Activated T-helper 2 cell treated with anti-CD3 and anti-CD28 coated beads, Interferon-gamma antibody, Interleukin-2, Interleukin-4, amounts not matched to agents 10 μg/mL and 5 μg/mL and 100 μg/mL, durations not matched to agents 14 hours and 24 hours and 36 hours (primary cell): Measurements from ENCODE around the gene MICAL3. TPM values are rescaled to one million over a fixed set of nuclear protein-coding genes. Genes with fewer than 3 reads are reported as not detected.

Experiments
- DNase-seq: peaks from one replicate; pipeline ENCODE4 v3.0.0; 2021; ENCODE audit warnings: low spot score
- H3K27ac Mint-ChIP-seq: one replicate; pipeline ENCODE4 v1.8.0; 2021; ENCODE audit warnings: mixed read lengths
- H3K27me3 Mint-ChIP-seq: one replicate; pipeline ENCODE4 v1.8.0; 2021; ENCODE audit warnings: low read depth, mixed read lengths
- H3K36me3 Mint-ChIP-seq: one replicate; pipeline ENCODE4 v1.8.0; 2021; ENCODE audit warnings: low read depth, mixed read lengths
- H3K4me1 Mint-ChIP-seq: one replicate; pipeline ENCODE4 v1.8.0; 2021; ENCODE audit warnings: low read depth, mixed read lengths
- H3K4me3 Mint-ChIP-seq: one replicate; pipeline ENCODE4 v1.8.0; 2021; ENCODE audit warnings: low read depth, mild to moderate bottlenecking, moderate library complexity, mixed read lengths
- H3K9me3 Mint-ChIP-seq: one replicate; pipeline ENCODE4 v1.8.0; 2021; ENCODE audit warnings: mixed read lengths
- intact Hi-C: fragments of 100-400 bp; cut with micrococcal nuclease; formaldehyde crosslinking; loops from one replicate; pipeline ENCODE4 v1.15.1; 2023
- total RNA-seq: library from RNA; stranded (reverse); gene quantifications from 2 replicates; pipeline ENCODE4 v1.2.3, GENCODE V29; 2022

Gene MICAL3
- total RNA-seq, 1 donor from 2014 or later = 41.8 TPM

DNA sequence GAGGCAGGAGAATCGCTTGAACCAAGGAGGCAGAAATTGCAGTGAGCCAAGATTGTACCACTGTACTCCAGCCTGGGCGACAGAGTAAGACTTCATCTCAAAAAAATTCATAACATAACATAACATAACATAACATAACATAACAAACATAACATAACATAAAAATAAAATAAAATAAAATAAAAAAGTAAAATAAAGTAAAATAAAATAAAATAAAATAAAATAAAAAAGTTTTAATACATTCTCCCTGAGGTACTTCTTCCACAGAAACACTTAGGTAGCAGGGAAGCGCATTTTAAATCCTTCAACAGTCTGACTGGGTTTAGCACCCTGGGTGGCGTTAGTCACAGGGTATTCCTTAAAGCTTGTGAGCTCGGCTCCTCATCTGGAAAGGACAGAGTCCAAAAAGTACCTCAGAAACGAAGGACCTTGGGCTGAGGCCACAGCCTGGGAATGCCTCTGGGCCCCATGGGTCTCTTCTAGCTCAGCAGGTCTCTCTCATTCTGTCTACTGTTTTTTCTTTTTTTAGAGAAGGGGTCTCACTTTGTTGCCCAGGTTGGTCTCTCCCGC lies 41.7 kb downstream of the MICAL3 start:
- intact Hi-C loops = no loop called here
- DNase-seq = no peak
- Mint-ChIP-seq H3K27ac (no peak overlapping the region), H3K36me3 (no peaks in the 10 kb centered on the region), H3K9me3 (no peaks in the 10 kb centered on the region), H3K4me3 (no peak overlapping the region), H3K4me1 (peaks cover 24% of the 10 kb centered on the region), H3K27me3 (no peaks in the 10 kb centered on the region)

DNA sequence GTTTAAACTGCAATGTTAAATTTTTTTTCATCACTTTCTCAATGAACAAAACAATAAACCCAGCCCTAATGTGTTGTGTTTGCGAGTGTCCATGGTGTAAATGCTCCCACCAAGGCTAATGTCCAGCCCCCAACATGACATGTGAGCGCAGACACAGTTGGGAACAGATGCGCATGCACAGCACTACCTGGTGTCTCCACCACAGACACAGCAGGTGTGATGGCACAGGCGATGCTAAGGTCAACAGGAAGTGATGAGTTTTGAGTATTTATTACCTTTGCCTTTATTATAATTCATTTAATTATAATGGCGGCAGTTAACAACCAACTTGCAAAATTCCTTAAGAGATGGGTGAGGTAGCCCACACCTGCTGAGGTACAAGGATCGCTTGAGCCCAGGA lies 42.9 kb downstream of the MICAL3 start:
- no peaks in the 10 kb centered on the region for H3K27me3 Mint-ChIP-seq
- peaks cover 24% of the 10 kb centered on the region for H3K4me1 Mint-ChIP-seq

DNA sequence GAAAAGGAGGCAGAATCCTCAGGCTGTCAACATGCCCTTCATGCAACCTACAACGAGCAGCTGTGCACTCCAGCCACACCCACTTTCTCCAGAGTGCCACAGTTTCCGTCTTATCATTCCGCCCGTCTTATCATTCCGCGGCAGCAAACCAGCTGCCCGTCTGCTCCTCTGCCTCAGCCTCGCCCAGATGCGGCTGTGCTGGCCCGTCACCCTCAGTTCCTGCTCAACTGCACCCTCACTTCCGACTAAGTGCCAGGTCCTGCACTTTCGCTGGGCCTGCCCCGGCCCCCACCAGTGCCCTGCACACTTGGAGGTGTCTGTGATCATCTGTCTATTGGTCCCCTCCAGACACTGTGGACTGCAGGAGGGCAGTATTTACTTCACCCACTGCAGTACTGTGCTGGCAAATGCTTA lies 43.7 kb downstream of the MICAL3 start:
- Mint-ChIP-seq H3K36me3 (no peaks in the 10 kb centered on the region), H3K4me1 (peaks cover 24% of the 10 kb centered on the region), H3K27ac (no peak overlapping the region), H3K9me3 (no peaks in the 10 kb centered on the region), H3K4me3 (peak overlapping the region; percentile 54), H3K27me3 (no peaks in the 10 kb centered on the region)
- intact Hi-C loops = no loop called here
- DNase-seq = peak; percentile 49

More for the DNA sequence above, 42.9 kb downstream of the MICAL3 start:
- Mint-ChIP-seq H3K4me3 (no peak overlapping the region), H3K9me3 (no peaks in the 10 kb centered on the region), H3K27ac (no peak overlapping the region), H3K36me3 (no peaks in the 10 kb centered on the region)
- intact Hi-C loops = no loop called here
- no peak for DNase-seq

DNA sequence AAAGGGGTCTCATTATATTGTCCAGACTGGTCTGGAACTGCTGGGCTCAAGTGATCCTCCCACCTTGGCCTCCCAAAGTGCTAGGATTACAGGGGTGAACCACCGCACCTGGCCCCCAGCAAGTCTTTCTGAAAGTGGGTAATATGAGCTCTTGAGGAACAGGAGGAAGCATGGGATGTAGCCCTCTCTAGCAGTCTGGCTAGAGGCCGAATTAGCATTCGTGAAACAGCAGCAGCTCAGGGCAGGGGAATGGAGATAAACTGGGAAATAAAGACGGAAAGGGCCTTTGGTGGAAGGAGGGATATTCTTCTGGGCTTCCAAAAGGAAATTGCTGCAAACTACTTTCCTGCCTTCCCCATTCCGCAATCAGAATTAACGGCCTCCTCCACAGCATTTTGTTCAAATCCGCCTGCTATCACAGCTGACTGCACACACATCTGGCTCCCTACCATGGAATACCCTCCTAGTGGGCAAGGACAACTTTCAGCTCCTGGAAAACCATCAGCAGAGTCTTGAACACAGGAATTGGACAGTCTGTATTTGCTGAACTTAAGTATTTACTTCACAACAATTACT lies 44.3 kb downstream of the MICAL3 start:
- no peaks in the 10 kb centered on the region for H3K9me3 Mint-ChIP-seq
- no peak for DNase-seq
- intact Hi-C loops = no loop called here
- H3K27me3 Mint-ChIP-seq = no peaks in the 10 kb centered on the region
- H3K36me3 Mint-ChIP-seq = no peaks in the 10 kb centered on the region
- H3K4me3 Mint-ChIP-seq = no peak overlapping the region
- peaks cover 29% of the 10 kb centered on the region for H3K4me1 Mint-ChIP-seq
- H3K27ac Mint-ChIP-seq = no peak overlapping the region

DNA sequence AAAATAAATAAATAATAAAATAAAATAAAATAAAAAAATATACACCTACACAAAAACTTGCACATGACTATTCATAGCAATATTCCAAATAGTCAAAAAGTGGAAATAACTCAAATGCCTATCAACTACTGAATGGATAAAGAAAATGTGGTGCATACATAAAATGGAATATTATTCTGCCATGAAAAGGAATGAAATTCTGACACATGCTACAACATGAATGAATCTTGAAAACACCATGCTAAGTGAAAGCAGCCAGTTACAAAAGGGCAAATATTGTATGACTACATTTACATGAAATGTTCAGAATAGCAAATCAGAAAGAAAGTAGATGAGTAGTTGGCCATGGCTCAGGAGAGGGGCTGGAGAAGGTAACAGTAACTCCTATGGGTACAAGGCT lies 46.3 kb downstream of the MICAL3 start:
- Mint-ChIP-seq H3K4me3 (no peak overlapping the region), H3K27me3 (no peaks in the 10 kb centered on the region), H3K4me1 (peaks cover 24% of the 10 kb centered on the region), H3K9me3 (no peaks in the 10 kb centered on the region), H3K36me3 (no peaks in the 10 kb centered on the region), H3K27ac (no peak overlapping the region)
- no peak for DNase-seq
- intact Hi-C loops = no loop called here

DNA sequence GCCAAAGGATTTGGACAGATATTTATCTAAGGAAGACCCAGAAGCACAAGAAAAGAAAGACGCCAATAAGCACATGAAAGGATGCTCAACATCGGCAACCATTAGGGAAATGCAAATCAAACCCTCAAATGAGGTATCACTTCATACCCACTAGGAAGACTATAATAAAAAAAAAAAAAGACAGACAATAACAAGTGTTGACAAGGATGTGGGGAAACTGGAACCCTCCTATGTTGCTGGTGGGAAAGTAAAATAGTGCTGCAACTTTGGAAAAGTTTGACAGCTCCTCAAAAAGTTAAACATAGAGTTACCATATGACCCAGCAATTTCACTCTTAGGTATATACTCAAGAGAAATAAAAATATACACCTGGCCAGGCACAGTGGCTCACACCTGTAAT lies 47.0 kb downstream of the MICAL3 start:
- Mint-ChIP-seq H3K4me3 (no peak overlapping the region), H3K4me1 (peaks cover 24% of the 10 kb centered on the region), H3K36me3 (no peaks in the 10 kb centered on the region), H3K9me3 (no peaks in the 10 kb centered on the region), H3K27ac (no peak overlapping the region), H3K27me3 (no peaks in the 10 kb centered on the region)
- no peak for DNase-seq
- intact Hi-C loops = no loop called here

DNA sequence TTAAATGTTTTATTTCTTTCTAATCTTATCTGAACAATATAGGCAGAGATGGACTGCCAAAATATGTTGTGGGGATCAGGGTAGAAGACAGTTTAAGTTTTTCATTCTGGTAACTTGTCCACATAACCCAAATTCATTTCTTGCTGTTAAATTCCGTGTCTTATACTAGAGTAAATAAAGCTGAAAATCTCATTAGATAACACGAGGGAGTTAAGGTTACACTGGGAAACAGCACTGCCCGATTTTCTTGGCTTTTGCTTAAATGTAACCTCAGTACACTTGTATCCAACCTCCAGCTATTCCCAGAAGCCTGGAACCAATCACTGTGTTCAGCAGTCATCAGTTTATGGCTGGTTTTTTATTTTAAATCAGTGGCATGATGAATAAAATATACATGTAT lies 48.2 kb downstream of the MICAL3 start:
- DNase-seq = no peak
- no peak overlapping the region for H3K4me3 Mint-ChIP-seq
- H3K9me3 Mint-ChIP-seq = no peaks in the 10 kb centered on the region
- no peaks in the 10 kb centered on the region for H3K36me3 Mint-ChIP-seq
- H3K27ac Mint-ChIP-seq = no peak overlapping the region
- peaks cover 20% of the 10 kb centered on the region for H3K4me1 Mint-ChIP-seq
- intact Hi-C loops = no loop called here
- H3K27me3 Mint-ChIP-seq = no peaks in the 10 kb centered on the region

DNA sequence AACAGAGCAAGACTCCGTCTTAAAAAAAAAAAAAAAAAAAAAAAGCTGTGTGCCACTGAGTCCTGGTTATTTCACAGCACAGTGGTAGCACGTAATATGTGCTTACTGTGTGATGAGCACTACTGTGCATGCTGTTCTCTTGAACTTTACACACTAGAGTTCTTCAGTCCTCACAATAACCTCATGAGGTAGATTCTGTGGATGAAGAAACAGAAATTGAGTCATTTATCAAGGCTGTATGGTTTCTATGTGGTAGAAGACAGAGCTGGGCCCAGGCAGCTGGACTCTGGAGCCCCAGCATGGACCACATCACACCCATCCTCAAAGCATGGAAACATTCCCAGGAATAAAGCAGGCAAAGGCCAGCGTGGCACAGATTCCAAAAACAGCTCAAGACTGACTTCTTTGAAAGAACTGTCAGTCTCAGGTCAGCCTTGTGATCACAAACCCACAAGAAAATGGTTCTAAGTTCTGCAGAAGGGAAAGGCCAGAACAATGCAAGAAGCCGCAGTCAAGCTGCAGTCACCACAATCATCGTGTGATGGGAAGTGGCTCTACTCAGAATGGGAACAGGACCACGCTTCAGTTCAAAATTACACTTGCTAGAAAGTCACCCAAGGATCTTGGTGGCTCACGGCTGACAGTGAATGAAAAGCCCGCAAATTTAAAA lies 49.5 kb downstream of the MICAL3 start:
- peak overlapping the region; percentile 39 for H3K27ac Mint-ChIP-seq
- no peak overlapping the region for H3K4me3 Mint-ChIP-seq
- H3K27me3 Mint-ChIP-seq = no peaks in the 10 kb centered on the region
- no peaks in the 10 kb centered on the region for H3K36me3 Mint-ChIP-seq
- H3K9me3 Mint-ChIP-seq = no peaks in the 10 kb centered on the region
- DNase-seq = no peak
- H3K4me1 Mint-ChIP-seq = peaks cover 10% of the 10 kb centered on the region
- intact Hi-C loops = no loop called here

DNA sequence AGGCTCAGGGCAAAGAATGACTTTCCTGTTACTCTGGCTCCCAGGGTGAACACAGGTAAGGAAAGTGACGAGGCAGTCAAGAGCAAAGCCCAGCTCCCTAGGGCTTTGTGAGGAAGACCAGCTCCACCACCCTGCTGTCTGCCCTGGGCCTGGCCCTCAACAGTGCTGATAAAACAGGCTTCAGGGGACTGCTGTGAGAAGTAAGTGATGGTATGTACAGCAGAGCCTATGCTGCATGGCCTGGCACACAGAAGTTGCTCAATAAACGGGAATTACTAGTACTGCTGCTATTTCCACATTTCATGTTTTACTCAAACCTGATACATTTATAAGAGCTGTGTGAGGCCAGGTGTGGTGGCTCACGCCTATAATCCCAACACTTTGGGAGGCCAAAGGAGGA lies 50.3 kb downstream of the MICAL3 start:
- DNase-seq = no peak
- Mint-ChIP-seq H3K9me3 (no peaks in the 10 kb centered on the region), H3K27ac (no peak overlapping the region), H3K27me3 (no peaks in the 10 kb centered on the region), H3K4me3 (no peak overlapping the region), H3K36me3 (peaks cover 2% of the 10 kb centered on the region), H3K4me1 (peaks cover 10% of the 10 kb centered on the region)
- intact Hi-C loops = no loop called here

DNA sequence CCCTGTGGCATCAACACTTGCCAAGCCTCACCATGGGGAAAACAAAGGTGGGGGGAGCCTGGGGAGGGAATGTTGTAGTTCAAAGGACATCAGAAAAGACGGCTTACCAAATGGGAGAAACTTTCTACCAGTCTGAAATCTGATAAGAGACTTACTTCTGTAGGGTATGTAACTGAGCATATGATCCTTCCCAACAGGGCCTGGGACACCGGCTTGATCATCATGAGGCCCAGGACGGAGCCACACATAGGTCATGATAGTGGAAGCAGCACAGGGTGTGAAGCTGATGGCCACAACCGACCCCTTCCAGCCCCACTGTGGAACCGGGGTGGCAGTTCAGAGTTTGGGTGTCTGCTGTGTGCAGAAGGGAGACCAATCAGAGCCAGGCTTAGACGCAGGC lies 51.1 kb downstream of the MICAL3 start:
- no peaks in the 10 kb centered on the region for H3K9me3 Mint-ChIP-seq
- intact Hi-C loops = no loop called here
- H3K4me3 Mint-ChIP-seq = no peak overlapping the region
- H3K27ac Mint-ChIP-seq = no peak overlapping the region
- no peaks in the 10 kb centered on the region for H3K27me3 Mint-ChIP-seq
- no peak for DNase-seq
- peaks cover 10% of the 10 kb centered on the region for H3K4me1 Mint-ChIP-seq
- H3K36me3 Mint-ChIP-seq = peaks cover 2% of the 10 kb centered on the region

DNA sequence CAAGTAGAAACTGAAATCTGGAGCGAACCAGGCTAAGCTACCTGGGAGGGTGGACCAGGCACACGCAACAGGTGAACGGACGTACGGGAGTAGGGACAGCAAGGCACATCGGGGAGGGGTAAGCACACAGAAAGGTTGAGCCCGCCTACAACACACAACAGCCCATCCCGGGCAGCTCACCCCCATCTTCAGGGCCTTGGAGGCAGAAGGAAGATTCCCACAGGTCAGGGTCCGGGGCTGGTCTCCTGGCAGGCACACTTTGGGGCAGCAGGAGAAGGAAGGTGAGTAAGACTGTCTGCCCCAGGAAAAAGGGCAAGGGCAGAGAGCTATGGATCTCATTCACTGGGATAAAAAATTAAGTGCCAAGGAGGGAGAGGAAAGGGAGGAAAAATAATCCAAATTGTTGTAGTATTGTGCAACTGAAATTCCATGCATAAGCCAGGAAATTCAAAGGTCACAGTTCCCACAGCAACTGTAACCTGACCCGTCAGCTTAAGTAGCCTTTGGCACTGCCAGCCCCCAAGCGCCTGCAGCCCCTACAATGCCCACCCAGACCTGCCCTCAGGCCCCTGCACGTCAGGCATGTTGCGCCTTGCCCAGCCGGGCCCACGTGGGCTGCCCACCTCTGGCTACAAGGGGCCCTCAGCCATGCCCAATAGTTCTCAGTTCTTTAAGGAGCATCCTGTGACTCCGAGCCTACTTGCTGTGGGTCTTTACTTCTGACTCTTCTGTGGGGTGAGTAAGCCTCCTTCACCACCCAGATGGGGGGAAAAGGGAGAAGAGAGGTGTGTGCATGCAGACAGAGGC lies 51.8 kb downstream of the MICAL3 start:
- no peaks in the 10 kb centered on the region for H3K9me3 Mint-ChIP-seq
- peaks cover 10% of the 10 kb centered on the region for H3K4me1 Mint-ChIP-seq
- DNase-seq = no peak
- H3K4me3 Mint-ChIP-seq = no peak overlapping the region
- intact Hi-C loops = no loop called here
- H3K27me3 Mint-ChIP-seq = no peaks in the 10 kb centered on the region
- H3K27ac Mint-ChIP-seq = no peak overlapping the region
- H3K36me3 Mint-ChIP-seq = peaks cover 2% of the 10 kb centered on the region

DNA sequence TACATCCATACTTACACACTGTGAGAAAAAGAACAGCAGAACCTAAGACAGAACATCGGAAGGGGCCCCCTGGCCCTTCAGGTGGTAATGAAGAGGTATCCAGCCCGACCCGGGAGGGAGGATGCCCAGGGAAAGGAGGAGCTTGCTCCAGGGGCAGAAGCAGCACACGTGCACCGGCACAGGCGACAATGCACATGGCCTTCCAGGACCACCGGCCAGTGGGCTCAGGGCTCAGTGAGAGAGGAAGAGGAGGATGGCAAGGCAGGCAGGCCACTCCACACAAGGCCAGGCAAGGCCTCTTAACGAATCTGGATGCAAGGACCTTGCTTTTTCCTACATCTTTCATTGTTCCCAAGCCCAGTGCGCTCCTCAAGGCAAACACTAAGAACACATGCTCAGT lies 52.6 kb downstream of the MICAL3 start:
- DNase-seq = no peak
- H3K4me1 Mint-ChIP-seq = peaks cover 10% of the 10 kb centered on the region
- intact Hi-C loops = no loop called here
- no peaks in the 10 kb centered on the region for H3K27me3 Mint-ChIP-seq
- peaks cover 2% of the 10 kb centered on the region for H3K36me3 Mint-ChIP-seq
- H3K9me3 Mint-ChIP-seq = no peaks in the 10 kb centered on the region
- H3K4me3 Mint-ChIP-seq = no peak overlapping the region
- no peak overlapping the region for H3K27ac Mint-ChIP-seq

DNA sequence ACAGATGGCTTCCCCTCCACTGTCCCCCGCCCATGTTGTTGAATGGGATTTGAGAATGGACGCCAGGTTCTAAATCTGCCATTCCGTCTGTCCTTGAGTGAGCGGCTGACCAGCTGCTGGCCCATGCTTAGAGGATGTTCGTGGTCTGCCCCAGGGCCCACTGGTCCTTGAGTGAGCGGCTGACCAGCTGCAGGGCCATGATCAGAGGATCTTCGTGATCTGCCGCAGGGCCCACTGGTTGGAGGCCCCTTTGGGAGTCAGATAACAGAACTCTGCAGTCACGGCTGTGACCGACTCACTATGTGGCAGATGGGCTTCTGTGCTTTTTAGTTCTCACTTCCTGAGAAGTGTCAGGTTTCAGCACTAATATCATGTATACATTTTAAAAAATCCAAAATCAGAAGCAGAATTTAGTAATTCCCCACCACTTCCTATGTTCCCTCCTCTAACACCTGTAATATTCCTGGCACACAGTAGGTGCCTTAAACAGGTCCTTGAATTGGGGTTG lies 54.1 kb downstream of the MICAL3 start:
- Mint-ChIP-seq H3K36me3 (peaks cover 2% of the 10 kb centered on the region), H3K27ac (no peak overlapping the region), H3K27me3 (no peaks in the 10 kb centered on the region), H3K4me1 (peaks cover 10% of the 10 kb centered on the region), H3K9me3 (no peaks in the 10 kb centered on the region), H3K4me3 (no peak overlapping the region)
- intact Hi-C loops = no loop called here
- no peak for DNase-seq
